Ishikawa (cell line): ENCODE results near the gene C5AR2.

Source experiments
- CEBPB ChIP-seq: IDR thresholded peaks from 2 replicates; pipeline ENCODE4 v1.6.1; 2012
- EP300 ChIP-seq: IDR thresholded peaks from 2 replicates; pipeline ENCODE4 v1.6.1; 2012; ENCODE audit warnings: borderline replicate concordance
- FOXM1 ChIP-seq: IDR thresholded peaks from 2 replicates; pipeline ENCODE4 v1.6.1; 2012; ENCODE audit warnings: low read depth, borderline replicate concordance
- NFIC ChIP-seq: IDR thresholded peaks from 2 replicates; pipeline ENCODE4 v1.6.1; 2012
- RAD21 ChIP-seq: IDR thresholded peaks from 2 replicates; pipeline ENCODE4 v1.6.1; 2012; ENCODE audit warnings: low read depth
- TEAD4 ChIP-seq: IDR thresholded peaks from 2 replicates; pipeline ENCODE4 v1.6.1; 2012
- ZBTB7A ChIP-seq: IDR thresholded peaks from 2 replicates; pipeline ENCODE4 v1.6.1; 2012; ENCODE audit warnings: low read depth
- TF ChIP-seq, protein P1 (sequence below): IDR thresholded peaks from 2 replicates; pipeline ENCODE4 v1.6.1; 2012

The C5AR2 gene

DNA sequence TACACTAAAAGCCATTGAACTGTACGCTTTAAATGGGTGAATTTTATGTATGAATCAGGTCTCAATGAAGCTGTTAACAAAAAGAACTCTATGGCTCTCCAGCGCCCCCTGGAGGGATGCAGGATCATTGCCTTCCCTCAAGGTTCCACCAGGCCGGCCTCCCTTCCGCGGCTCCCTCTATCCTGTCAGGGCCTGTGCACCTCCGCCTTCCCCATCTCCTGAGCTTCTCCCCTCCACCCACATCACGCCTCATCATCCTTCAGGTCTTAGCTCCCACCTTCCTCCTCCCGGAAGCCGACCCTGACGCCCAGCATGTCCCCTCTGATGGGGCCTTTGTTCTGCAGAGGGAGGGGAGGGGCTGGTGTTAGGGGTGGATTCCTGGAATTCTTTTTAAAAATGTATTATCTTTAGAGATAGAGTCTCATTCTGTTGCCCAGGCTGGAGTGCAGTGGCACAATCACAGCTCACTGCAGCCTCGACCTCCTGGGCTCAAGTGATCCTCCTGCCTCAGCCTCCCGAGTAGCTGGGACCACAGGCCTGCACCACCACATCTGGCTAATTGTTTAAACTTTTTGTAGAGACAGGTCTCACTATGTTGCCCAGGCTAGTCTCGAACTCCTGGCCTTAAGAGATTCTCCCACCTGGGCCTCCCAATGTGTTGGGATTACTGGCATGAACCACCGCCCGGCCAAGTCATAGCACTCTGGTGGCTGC is 59.7 kb downstream of the C5AR2 start:
- TF ChIP-seq RAD21 (peak; percentile 86), FOXM1 (no peak), CEBPB (no peak), NFIC (no peak), ZBTB7A (no peak), EP300 (no peak), TEAD4 (no peak)
- TF ChIP-seq, protein P1, sequence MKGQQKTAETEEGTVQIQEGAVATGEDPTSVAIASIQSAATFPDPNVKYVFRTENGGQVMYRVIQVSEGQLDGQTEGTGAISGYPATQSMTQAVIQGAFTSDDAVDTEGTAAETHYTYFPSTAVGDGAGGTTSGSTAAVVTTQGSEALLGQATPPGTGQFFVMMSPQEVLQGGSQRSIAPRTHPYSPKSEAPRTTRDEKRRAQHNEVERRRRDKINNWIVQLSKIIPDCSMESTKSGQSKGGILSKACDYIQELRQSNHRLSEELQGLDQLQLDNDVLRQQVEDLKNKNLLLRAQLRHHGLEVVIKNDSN, result no peak
